HEK293 (cell line): ENCODE measurements around the gene LRP3.

Experiments used
- HOXA7 ChIP-seq: sonication (generic); formaldehyde crosslinking; IDR thresholded peaks from 2 replicates; pipeline ENCODE4 v1.8.1; 2022; ENCODE audit warnings: missing genetic modification reagents, borderline replicate concordance
- IKZF3 ChIP-seq: fragments of 450-650 bp; IDR thresholded peaks from 2 replicates; pipeline ENCODE4 v1.5.0; 2018; ENCODE audit warnings: missing biosample characterization, mild to moderate bottlenecking, missing genetic modification characterization, moderate library complexity
- KLF10 ChIP-seq: fragments of 450-650 bp; IDR thresholded peaks from 2 replicates; pipeline ENCODE4 v1.5.1; 2018; ENCODE audit warnings: missing biosample characterization, mild to moderate bottlenecking, missing genetic modification characterization
- KLF16 ChIP-seq: fragments of 450-650 bp; formaldehyde crosslinking; IDR thresholded peaks from 2 replicates; pipeline ENCODE4 v1.5.1; 2017; ENCODE audit warnings: missing biosample characterization, missing genetic modification characterization
- MEIS1 ChIP-seq: sonication (generic); formaldehyde crosslinking; IDR thresholded peaks from 2 replicates; pipeline ENCODE4 v1.8.1; 2022; ENCODE audit warnings: missing genetic modification reagents, mild to moderate bottlenecking, borderline replicate concordance
- RBAK ChIP-seq: fragments of 450-650 bp; formaldehyde crosslinking; IDR thresholded peaks from 2 replicates; pipeline ENCODE4 v1.5.1; 2016; ENCODE audit warnings: missing biosample characterization, missing genetic modification characterization
- REPIN1 ChIP-seq: fragments of 450-650 bp; formaldehyde crosslinking; IDR thresholded peaks from 2 replicates; pipeline ENCODE4 v1.5.1; 2017; ENCODE audit warnings: missing biosample characterization, missing genetic modification characterization, low read depth
- SP3 ChIP-seq: fragments of 450-650 bp; formaldehyde crosslinking; IDR thresholded peaks from 2 replicates; pipeline ENCODE4 v1.5.1; 2016; ENCODE audit warnings: missing biosample characterization, missing genetic modification characterization
- ZBTB8A ChIP-seq: fragments of 450-650 bp; formaldehyde crosslinking; IDR thresholded peaks from 2 replicates; pipeline ENCODE4 v1.5.1; 2016; ENCODE audit warnings: missing biosample characterization, missing genetic modification characterization
- ZEB2 ChIP-seq: fragments of 450-650 bp; formaldehyde crosslinking; IDR thresholded peaks from 2 replicates; pipeline ENCODE4 v1.5.1; 2016; ENCODE audit warnings: missing biosample characterization, missing genetic modification characterization
- ZNF133 ChIP-seq: fragments of 450-650 bp; formaldehyde crosslinking; IDR thresholded peaks from 2 replicates; pipeline ENCODE4 v1.5.1; 2016; ENCODE audit warnings: missing biosample characterization, missing genetic modification characterization
- ZNF157 ChIP-seq: fragments of 450-650 bp; formaldehyde crosslinking; IDR thresholded peaks from 2 replicates; pipeline ENCODE4 v1.5.1; 2016; ENCODE audit warnings: missing biosample characterization, missing genetic modification characterization
- ZNF350 ChIP-seq: fragments of 450-650 bp; formaldehyde crosslinking; IDR thresholded peaks from 2 replicates; pipeline ENCODE4 v1.5.0; 2017; ENCODE audit warnings: missing biosample characterization, mild to moderate bottlenecking, missing genetic modification characterization
- ZNF423 ChIP-seq: fragments of 450-650 bp; formaldehyde crosslinking; IDR thresholded peaks from 2 replicates; pipeline ENCODE4 v1.5.1; 2016; ENCODE audit warnings: missing biosample characterization, missing genetic modification characterization
- ZNF433 ChIP-seq: fragments of 450-650 bp; formaldehyde crosslinking; IDR thresholded peaks from 2 replicates; pipeline ENCODE4 v1.5.1; 2016; ENCODE audit warnings: missing biosample characterization, missing genetic modification characterization, low read depth
- ZNF501 ChIP-seq: fragments of 450-650 bp; formaldehyde crosslinking; IDR thresholded peaks from 2 replicates; pipeline ENCODE4 v1.5.1; 2016; ENCODE audit warnings: missing biosample characterization, missing genetic modification characterization
- ZNF530 ChIP-seq: fragments of 450-650 bp; formaldehyde crosslinking; IDR thresholded peaks from 2 replicates; pipeline ENCODE4 v1.5.1; 2016; ENCODE audit warnings: low read depth, missing biosample characterization, missing genetic modification characterization
- ZNF558 ChIP-seq: fragments of 450-650 bp; formaldehyde crosslinking; IDR thresholded peaks from 2 replicates; pipeline ENCODE4 v1.5.1; 2016; ENCODE audit warnings: missing biosample characterization, missing genetic modification characterization
- ZNF621 ChIP-seq: fragments of 450-650 bp; formaldehyde crosslinking; IDR thresholded peaks from 2 replicates; pipeline ENCODE4 v1.5.1; 2017; ENCODE audit warnings: missing biosample characterization, missing genetic modification characterization
- ZNF677 ChIP-seq: fragments of 450-650 bp; IDR thresholded peaks from 2 replicates; pipeline ENCODE4 v1.5.0; 2018; ENCODE audit warnings: missing biosample characterization, mild to moderate bottlenecking, missing genetic modification characterization, moderate library complexity
- ZNF791 ChIP-seq: fragments of 450-650 bp; formaldehyde crosslinking; IDR thresholded peaks from 2 replicates; pipeline ENCODE4 v1.5.1; 2016; ENCODE audit warnings: missing biosample characterization, missing genetic modification characterization
- ZXDB ChIP-seq: fragments of 450-650 bp; formaldehyde crosslinking; IDR thresholded peaks from 2 replicates; pipeline ENCODE4 v1.5.1; 2016; ENCODE audit warnings: missing biosample characterization, missing genetic modification characterization
- TF ChIP-seq, protein P1 (sequence below): fragments of 450-650 bp; formaldehyde crosslinking; IDR thresholded peaks from 2 replicates; pipeline ENCODE4 v1.5.1; 2016; ENCODE audit warnings: missing biosample characterization, missing genetic modification characterization
- TF ChIP-seq, protein P2 (sequence below): fragments of 450-650 bp; formaldehyde crosslinking; IDR thresholded peaks from 2 replicates; pipeline ENCODE4 v1.5.1; 2016; ENCODE audit warnings: missing biosample characterization, missing genetic modification characterization
- TF ChIP-seq, protein P3 (sequence below): IDR thresholded peaks from 2 replicates; pipeline ENCODE4 v1.6.1; 2011; ENCODE audit warnings: mild to moderate bottlenecking, low read depth, low read length, borderline replicate concordance
- TF ChIP-seq, protein P4 (sequence below): fragments of 450-650 bp; formaldehyde crosslinking; conservative IDR thresholded peaks from 2 replicates; pipeline ENCODE4 v1.5.1; 2016; ENCODE audit warnings: low read depth, missing biosample characterization, missing genetic modification characterization
- TF ChIP-seq, protein P5 (sequence below): fragments of 450-650 bp; formaldehyde crosslinking; IDR thresholded peaks from 2 replicates; pipeline ENCODE4 v1.5.1; 2017; ENCODE audit warnings: missing biosample characterization, mild to moderate bottlenecking, missing genetic modification characterization, moderate library complexity

Gene LRP3

DNA sequence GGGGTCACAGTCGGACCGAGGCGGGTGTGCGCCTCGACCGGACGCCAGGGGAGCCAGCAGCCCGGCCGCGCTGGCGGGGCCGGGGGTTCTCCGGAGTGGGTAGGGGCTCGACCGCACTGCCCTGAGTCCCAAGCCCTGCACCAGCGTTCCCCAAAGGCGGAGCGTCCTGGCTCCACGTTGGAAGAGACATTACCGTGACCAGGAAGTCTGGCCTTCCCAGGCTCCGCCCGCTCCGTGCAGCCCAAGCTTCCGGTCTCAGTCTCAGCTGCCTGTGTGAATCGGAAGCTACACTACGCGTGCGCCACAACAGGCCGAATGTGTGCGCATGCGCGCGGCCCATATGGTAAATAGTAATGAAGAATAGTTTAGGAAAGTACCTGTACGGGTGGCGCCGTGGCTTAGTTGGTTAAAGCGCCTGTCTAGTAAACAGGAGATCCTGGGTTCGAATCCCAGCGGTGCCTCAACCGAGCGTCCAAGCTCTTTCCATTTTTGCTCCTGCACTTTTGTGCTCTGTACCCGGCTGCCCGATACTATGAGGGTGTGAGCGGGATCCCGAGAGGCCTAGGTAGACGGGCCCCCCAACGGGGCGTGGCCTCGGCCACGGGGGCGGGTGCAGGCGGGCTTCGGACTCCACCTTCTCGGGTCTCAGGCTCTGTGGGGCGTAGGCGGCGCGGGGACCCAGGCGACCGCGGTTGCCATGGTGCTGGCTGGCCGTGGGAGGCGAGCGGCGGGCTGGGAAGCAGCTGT lies 17.3 kb upstream of the LRP3 start (continued):
- TF ChIP-seq, protein P1, sequence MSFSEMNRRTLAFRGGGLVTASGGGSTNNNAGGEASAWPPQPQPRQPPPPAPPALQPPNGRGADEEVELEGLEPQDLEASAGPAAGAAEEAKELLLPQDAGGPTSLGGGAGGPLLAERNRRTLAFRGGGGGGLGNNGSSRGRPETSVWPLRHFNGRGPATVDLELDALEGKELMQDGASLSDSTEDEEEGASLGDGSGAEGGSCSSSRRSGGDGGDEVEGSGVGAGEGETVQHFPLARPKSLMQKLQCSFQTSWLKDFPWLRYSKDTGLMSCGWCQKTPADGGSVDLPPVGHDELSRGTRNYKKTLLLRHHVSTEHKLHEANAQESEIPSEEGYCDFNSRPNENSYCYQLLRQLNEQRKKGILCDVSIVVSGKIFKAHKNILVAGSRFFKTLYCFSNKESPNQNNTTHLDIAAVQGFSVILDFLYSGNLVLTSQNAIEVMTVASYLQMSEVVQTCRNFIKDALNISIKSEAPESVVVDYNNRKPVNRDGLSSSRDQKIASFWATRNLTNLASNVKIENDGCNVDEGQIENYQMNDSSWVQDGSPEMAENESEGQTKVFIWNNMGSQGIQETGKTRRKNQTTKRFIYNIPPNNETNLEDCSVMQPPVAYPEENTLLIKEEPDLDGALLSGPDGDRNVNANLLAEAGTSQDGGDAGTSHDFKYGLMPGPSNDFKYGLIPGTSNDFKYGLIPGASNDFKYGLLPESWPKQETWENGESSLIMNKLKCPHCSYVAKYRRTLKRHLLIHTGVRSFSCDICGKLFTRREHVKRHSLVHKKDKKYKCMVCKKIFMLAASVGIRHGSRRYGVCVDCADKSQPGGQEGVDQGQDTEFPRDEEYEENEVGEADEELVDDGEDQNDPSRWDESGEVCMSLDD = peak; percentile 98
- TF ChIP-seq ZBTB8A (peak; percentile 99), ZEB2 (tag by site-specific recombination) (peak; percentile 99), MEIS1 (no peak), KLF10 (tag by site-specific recombination) (peak; percentile 100), IKZF3 (tag by site-specific recombination) (peak; percentile 86), ZNF133 (tag by site-specific recombination) (no peak), ZNF350 (tag by site-specific recombination) (no peak), ZNF558 (tag by site-specific recombination) (peak; percentile 89; the same call in 1 of the 2 replicates), ZNF423 (tag by site-specific recombination) (no peak), ZNF621 (tag by site-specific recombination) (no peak), ZNF677 (tag by site-specific recombination) (no peak), ZNF157 (tag by site-specific recombination) (no peak), SP3 (tag by site-specific recombination) (peak; percentile 96), ZNF791 (tag by site-specific recombination) (no peak), ZXDB (tag by site-specific recombination) (peak; percentile 90; the same call in 1 of the 2 replicates), RBAK (tag by site-specific recombination) (no peak), HOXA7 (CRISPR knock-in tag) (no peak), ZNF433 (no peak), KLF16 (tag by site-specific recombination) (peak; percentile 96), ZNF530 (no peak), ZNF501 (tag by site-specific recombination) (peak; percentile 93; the same call in 1 of the 2 replicates), REPIN1 (tag by site-specific recombination) (peak; percentile 78; the same call in 1 of the 2 replicates)
- TF ChIP-seq, protein P2, sequence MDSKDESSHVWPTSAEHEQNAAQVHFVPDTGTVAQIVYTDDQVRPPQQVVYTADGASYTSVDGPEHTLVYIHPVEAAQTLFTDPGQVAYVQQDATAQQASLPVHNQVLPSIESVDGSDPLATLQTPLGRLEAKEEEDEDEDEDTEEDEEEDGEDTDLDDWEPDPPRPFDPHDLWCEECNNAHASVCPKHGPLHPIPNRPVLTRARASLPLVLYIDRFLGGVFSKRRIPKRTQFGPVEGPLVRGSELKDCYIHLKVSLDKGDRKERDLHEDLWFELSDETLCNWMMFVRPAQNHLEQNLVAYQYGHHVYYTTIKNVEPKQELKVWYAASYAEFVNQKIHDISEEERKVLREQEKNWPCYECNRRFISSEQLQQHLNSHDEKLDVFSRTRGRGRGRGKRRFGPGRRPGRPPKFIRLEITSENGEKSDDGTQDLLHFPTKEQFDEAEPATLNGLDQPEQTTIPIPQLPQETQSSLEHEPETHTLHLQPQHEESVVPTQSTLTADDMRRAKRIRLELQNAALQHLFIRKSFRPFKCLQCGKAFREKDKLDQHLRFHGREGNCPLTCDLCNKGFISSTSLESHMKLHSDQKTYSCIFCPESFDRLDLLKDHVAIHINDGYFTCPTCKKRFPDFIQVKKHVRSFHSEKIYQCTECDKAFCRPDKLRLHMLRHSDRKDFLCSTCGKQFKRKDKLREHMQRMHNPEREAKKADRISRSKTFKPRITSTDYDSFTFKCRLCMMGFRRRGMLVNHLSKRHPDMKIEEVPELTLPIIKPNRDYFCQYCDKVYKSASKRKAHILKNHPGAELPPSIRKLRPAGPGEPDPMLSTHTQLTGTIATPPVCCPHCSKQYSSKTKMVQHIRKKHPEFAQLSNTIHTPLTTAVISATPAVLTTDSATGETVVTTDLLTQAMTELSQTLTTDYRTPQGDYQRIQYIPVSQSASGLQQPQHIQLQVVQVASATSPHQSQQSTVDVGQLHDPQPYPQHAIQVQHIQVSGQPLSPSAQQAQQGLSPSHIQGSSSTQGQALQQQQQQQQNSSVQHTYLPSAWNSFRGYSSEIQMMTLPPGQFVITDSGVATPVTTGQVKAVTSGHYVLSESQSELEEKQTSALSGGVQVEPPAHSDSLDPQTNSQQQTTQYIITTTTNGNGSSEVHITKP (tag by site-specific recombination) = peak; percentile 71; the same call in 1 of the 2 replicates
- TF ChIP-seq, protein P3, sequence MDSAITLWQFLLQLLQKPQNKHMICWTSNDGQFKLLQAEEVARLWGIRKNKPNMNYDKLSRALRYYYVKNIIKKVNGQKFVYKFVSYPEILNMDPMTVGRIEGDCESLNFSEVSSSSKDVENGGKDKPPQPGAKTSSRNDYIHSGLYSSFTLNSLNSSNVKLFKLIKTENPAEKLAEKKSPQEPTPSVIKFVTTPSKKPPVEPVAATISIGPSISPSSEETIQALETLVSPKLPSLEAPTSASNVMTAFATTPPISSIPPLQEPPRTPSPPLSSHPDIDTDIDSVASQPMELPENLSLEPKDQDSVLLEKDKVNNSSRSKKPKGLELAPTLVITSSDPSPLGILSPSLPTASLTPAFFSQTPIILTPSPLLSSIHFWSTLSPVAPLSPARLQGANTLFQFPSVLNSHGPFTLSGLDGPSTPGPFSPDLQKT = no peak
- TF ChIP-seq, protein P4, sequence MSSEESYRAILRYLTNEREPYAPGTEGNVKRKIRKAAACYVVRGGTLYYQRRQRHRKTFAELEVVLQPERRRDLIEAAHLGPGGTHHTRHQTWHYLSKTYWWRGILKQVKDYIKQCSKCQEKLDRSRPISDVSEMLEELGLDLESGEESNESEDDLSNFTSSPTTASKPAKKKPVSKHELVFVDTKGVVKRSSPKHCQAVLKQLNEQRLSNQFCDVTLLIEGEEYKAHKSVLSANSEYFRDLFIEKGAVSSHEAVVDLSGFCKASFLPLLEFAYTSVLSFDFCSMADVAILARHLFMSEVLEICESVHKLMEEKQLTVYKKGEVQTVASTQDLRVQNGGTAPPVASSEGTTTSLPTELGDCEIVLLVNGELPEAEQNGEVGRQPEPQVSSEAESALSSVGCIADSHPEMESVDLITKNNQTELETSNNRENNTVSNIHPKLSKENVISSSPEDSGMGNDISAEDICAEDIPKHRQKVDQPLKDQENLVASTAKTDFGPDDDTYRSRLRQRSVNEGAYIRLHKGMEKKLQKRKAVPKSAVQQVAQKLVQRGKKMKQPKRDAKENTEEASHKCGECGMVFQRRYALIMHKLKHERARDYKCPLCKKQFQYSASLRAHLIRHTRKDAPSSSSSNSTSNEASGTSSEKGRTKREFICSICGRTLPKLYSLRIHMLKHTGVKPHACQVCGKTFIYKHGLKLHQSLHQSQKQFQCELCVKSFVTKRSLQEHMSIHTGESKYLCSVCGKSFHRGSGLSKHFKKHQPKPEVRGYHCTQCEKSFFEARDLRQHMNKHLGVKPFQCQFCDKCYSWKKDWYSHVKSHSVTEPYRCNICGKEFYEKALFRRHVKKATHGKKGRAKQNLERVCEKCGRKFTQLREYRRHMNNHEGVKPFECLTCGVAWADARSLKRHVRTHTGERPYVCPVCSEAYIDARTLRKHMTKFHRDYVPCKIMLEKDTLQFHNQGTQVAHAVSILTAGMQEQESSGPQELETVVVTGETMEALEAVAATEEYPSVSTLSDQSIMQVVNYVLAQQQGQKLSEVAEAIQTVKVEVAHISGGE = peak; percentile 97
- TF ChIP-seq, protein P5, sequence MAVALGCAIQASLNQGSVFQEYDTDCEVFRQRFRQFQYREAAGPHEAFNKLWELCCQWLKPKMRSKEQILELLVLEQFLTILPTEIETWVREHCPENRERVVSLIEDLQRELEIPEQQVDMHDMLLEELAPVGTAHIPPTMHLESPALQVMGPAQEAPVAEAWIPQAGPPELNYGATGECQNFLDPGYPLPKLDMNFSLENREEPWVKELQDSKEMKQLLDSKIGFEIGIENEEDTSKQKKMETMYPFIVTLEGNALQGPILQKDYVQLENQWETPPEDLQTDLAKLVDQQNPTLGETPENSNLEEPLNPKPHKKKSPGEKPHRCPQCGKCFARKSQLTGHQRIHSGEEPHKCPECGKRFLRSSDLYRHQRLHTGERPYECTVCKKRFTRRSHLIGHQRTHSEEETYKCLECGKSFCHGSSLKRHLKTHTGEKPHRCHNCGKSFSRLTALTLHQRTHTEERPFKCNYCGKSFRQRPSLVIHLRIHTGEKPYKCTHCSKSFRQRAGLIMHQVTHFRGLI (tag by site-specific recombination) = peak; percentile 88; the same call in 1 of the 2 replicates
